ENCODE measurements around the gene PPP1R10.
A peak's percentile ranks its signal among the peaks of the same experiment; 100 is the strongest.

The PPP1R10 gene

GRCh38 chr6:30570740-30571074 is 46.3 kb downstream of the PPP1R10 start:
- peaks cover 59% of the 10 kb centered on the region for H3K4me1 Mint-ChIP-seq
- DNase-seq, result no peak

GRCh38 chr6:30570263-30570662 is 46.8 kb downstream of the PPP1R10 start:
- H3K9me3 Mint-ChIP-seq, result no peaks in the 10 kb centered on the region
- peaks cover 13% of the 10 kb centered on the region for H3K27me3 Mint-ChIP-seq
- H3K27ac Mint-ChIP-seq, result peak overlapping the region; percentile 95
- peak overlapping the region; percentile 95 for H3K4me3 Mint-ChIP-seq
- CTCF ChIA-PET, result interaction anchor here (1.2 to 2.3 kb wide), 7 partner anchors 24 to 120 kb away, joined by 3 to 8 read pairs (median 3); no protein-coding TSS in a partner anchor
- DNase-seq, result no peak
- peaks cover 16% of the 10 kb centered on the region for H3K36me3 Mint-ChIP-seq
- H3K4me1 Mint-ChIP-seq, result peaks cover 57% of the 10 kb centered on the region

More at GRCh38 chr6:30570740-30571074, 46.3 kb downstream of the PPP1R10 start:
- Mint-ChIP-seq H3K27me3 (peaks cover 13% of the 10 kb centered on the region), H3K4me3 (peak overlapping the region; percentile 95), H3K36me3 (peaks cover 16% of the 10 kb centered on the region), H3K9me3 (no peaks in the 10 kb centered on the region), H3K27ac (peak overlapping the region; percentile 95)
- CTCF ChIA-PET, result interaction anchor here (1.0 to 2.3 kb wide), 6 partner anchors 14 to 120 kb away, joined by 3 to 8 read pairs (median 6); partner anchors contain the start of gene PRR3

GRCh38 chr6:30568245-30568644 is 48.8 kb downstream of the PPP1R10 start:
- CTCF ChIA-PET, result no interaction called here
- no peak for DNase-seq
- Mint-ChIP-seq H3K4me1 (peaks cover 41% of the 10 kb centered on the region), H3K36me3 (peaks cover 9% of the 10 kb centered on the region), H3K27ac (no peak overlapping the region), H3K4me3 (no peak overlapping the region), H3K27me3 (peaks cover 13% of the 10 kb centered on the region), H3K9me3 (no peaks in the 10 kb centered on the region)

- Mint-ChIP-seq H3K36me3 (peaks cover 13% of the 10 kb centered on the region), H3K9me3 (no peaks in the 10 kb centered on the region), H3K27me3 (peaks cover 6% of the 10 kb centered on the region), H3K27ac (no peak overlapping the region), H3K4me3 (no peak overlapping the region), H3K4me1 (peaks cover 19% of the 10 kb centered on the region)
- no peak for DNase-seq
- CTCF ChIA-PET, result interaction anchor here (0.9 to 1.8 kb wide), 2 partner anchors 21 to 24 kb away, joined by 3 to 5 read pairs; no protein-coding TSS in a partner anchor
These were observed 51.3 kb downstream of the PPP1R10 start for GRCh38 chr6:30565772-30566171.

- CTCF ChIA-PET, result interaction anchor here (1.3 to 1.8 kb wide), 3 partner anchors 23 to 523 kb away, joined by 3 to 6 read pairs (median 5); no protein-coding TSS in a partner anchor
- Mint-ChIP-seq H3K9me3 (no peaks in the 10 kb centered on the region), H3K4me1 (peaks cover 15% of the 10 kb centered on the region), H3K27me3 (no peaks in the 10 kb centered on the region), H3K36me3 (peaks cover 16% of the 10 kb centered on the region), H3K27ac (no peak overlapping the region), H3K4me3 (no peak overlapping the region)
- DNase-seq, result no peak
These were observed 52.9 kb downstream of the PPP1R10 start for GRCh38 chr6:30564114-30564513.

GRCh38 chr6:30562470-30563425 is 54.3 kb downstream of the PPP1R10 start:
- H3K9me3 Mint-ChIP-seq, result no peaks in the 10 kb centered on the region
- CTCF ChIA-PET, result interaction anchor here (1.7 kb wide), 1 partner anchor 21 kb away, joined by 6 read pairs; no protein-coding TSS in a partner anchor
- peaks cover 24% of the 10 kb centered on the region for H3K4me1 Mint-ChIP-seq
- peak overlapping the region; percentile 1 for H3K27ac Mint-ChIP-seq
- peaks cover 19% of the 10 kb centered on the region for H3K36me3 Mint-ChIP-seq
- H3K27me3 Mint-ChIP-seq, result no peaks in the 10 kb centered on the region
- no peak overlapping the region for H3K4me3 Mint-ChIP-seq
- no peak for DNase-seq

GRCh38 chr6:30560930-30561329 is 56.1 kb downstream of the PPP1R10 start:
- no peaks in the 10 kb centered on the region for H3K9me3 Mint-ChIP-seq
- no peaks in the 10 kb centered on the region for H3K27me3 Mint-ChIP-seq
- H3K4me3 Mint-ChIP-seq, result no peak overlapping the region
- peaks cover 23% of the 10 kb centered on the region for H3K36me3 Mint-ChIP-seq
- no peak overlapping the region for H3K27ac Mint-ChIP-seq
- H3K4me1 Mint-ChIP-seq, result peaks cover 31% of the 10 kb centered on the region
- CTCF ChIA-PET, result no interaction called here
- no peak for DNase-seq

- CTCF ChIA-PET, result interaction anchor here (0.9 to 1.7 kb wide), 8 partner anchors 13 to 173 kb away, joined by 3 to 10 read pairs (median 4); partner anchors contain the start of gene ABCF1
- H3K9me3 Mint-ChIP-seq, result no peaks in the 10 kb centered on the region
- H3K4me3 Mint-ChIP-seq, result peak overlapping the region; percentile 97
- peak overlapping the region; percentile 100 for H3K27ac Mint-ChIP-seq
- H3K36me3 Mint-ChIP-seq, result peaks cover 38% of the 10 kb centered on the region
- peaks cover 43% of the 10 kb centered on the region for H3K4me1 Mint-ChIP-seq
- DNase-seq, result no peak
- no peaks in the 10 kb centered on the region for H3K27me3 Mint-ChIP-seq
These were observed 59.4 kb downstream of the PPP1R10 start for GRCh38 chr6:30557683-30557981.

GRCh38 chr6:30556906-30557682 is 59.9 kb downstream of the PPP1R10 start, which contains the start of gene PRR3:
PRR3 (plus strand) TSS chr6:30557295; CDS start chr6:30557345, 50 bp downstream.
- H3K4me3 Mint-ChIP-seq, result peak within 1 kb of the TSS; percentile 97
- CTCF ChIA-PET, result interaction anchor here (0.9 to 1.7 kb wide), 8 partner anchors 13 to 173 kb away, joined by 3 to 10 read pairs (median 4); partner anchors contain the start of gene ABCF1

GRCh38 chr6:30556066-30556905 is 60.8 kb downstream of the PPP1R10 start, which contains the start of gene GNL1:
GNL1 (minus strand) TSS chr6:30556489; CDS start chr6:30556203, 286 bp downstream.
- Mint-ChIP-seq H3K36me3 (peaks cover 43% of the 10 kb centered on the region), H3K27me3 (no peaks in the 10 kb centered on the region), H3K4me1 (peaks cover 42% of the 10 kb centered on the region), H3K27ac (peak within 1 kb of the TSS; percentile 100), H3K4me3 (peak within 1 kb of the TSS; percentile 97), H3K9me3 (no peaks in the 10 kb centered on the region)
- DNase-seq, result peak; percentile 99
- CTCF ChIA-PET, result interaction anchor here (1.2 to 5.9 kb wide), 3 partner anchors 12 to 15 kb away, joined by 5 to 60 read pairs (median 10); partner anchors contain the start of gene ABCF1

More at GRCh38 chr6:30556906-30557682, 59.9 kb downstream of the PPP1R10 start, which contains the start of gene PRR3:
- H3K27me3 Mint-ChIP-seq, result no peaks in the 10 kb centered on the region
- peaks cover 43% of the 10 kb centered on the region for H3K4me1 Mint-ChIP-seq
- peaks cover 39% of the 10 kb centered on the region for H3K36me3 Mint-ChIP-seq
- peak; percentile 94 for DNase-seq
- H3K9me3 Mint-ChIP-seq, result no peaks in the 10 kb centered on the region
- peak within 1 kb of the TSS; percentile 100 for H3K27ac Mint-ChIP-seq

GRCh38 chr6:30555816-30556065 is 61.3 kb downstream of the PPP1R10 start:
- H3K4me1 Mint-ChIP-seq, result peaks cover 41% of the 10 kb centered on the region
- DNase-seq, result no peak
- CTCF ChIA-PET, result interaction anchor here (5.9 kb wide), 1 partner anchor 12 kb away, joined by 60 read pairs; no protein-coding TSS in a partner anchor
- no peaks in the 10 kb centered on the region for H3K9me3 Mint-ChIP-seq
- H3K27me3 Mint-ChIP-seq, result no peaks in the 10 kb centered on the region
- H3K27ac Mint-ChIP-seq, result peak overlapping the region; percentile 100
- peaks cover 47% of the 10 kb centered on the region for H3K36me3 Mint-ChIP-seq
- peak overlapping the region; percentile 97 for H3K4me3 Mint-ChIP-seq

GRCh38 chr6:30554962-30555815 is 61.9 kb downstream of the PPP1R10 start:
- CTCF ChIA-PET, result interaction anchor here (0.6 to 5.9 kb wide), 6 partner anchors 12 to 119 kb away, joined by 3 to 60 read pairs (median 3); no protein-coding TSS in a partner anchor
- peaks cover 40% of the 10 kb centered on the region for H3K4me1 Mint-ChIP-seq
- H3K27ac Mint-ChIP-seq, result peak overlapping the region; percentile 100
- no peaks in the 10 kb centered on the region for H3K9me3 Mint-ChIP-seq
- H3K4me3 Mint-ChIP-seq, result peak overlapping the region; percentile 97
- H3K36me3 Mint-ChIP-seq, result peaks cover 53% of the 10 kb centered on the region
- peak; percentile 42 for DNase-seq
- no peaks in the 10 kb centered on the region for H3K27me3 Mint-ChIP-seq
